ENCODE data around the gene YTHDF1. TPM values are rescaled to one million over a fixed set of nuclear protein-coding genes. Genes with fewer than 3 reads are reported as not detected.

Gene YTHDF1
- total and polyA plus RNA-seq, 7 experiments from 2014 or later: 27.5 to 52.1 (median 42.0) TPM

GRCh38 chr20:63189322-63189642 is 26.6 kb downstream of the YTHDF1 start:
- ATAC-seq (no peak), DNase-seq (no peak)
- CTCF ChIA-PET: no interaction called here
- Histone ChIP-seq H3K4me1 (ENCODE audit: control insufficient read depth in 2 of 2, insufficient read depth in 2 of 2, low read length in 2 of 2) (no peaks in the 10 kb centered on the region), H3K27me3 (ENCODE audit: control insufficient read depth in 2 of 2, insufficient read depth in 2 of 2, low read length in 2 of 2) (no peaks in the 10 kb centered on the region), H3K9me3 (ENCODE audit: control insufficient read depth in 2 of 3, low read length in 3 of 3) (no peaks in the 10 kb centered on the region), H3K36me3 (ENCODE audit: control insufficient read depth in 2 of 3, insufficient read depth in 3 of 3, low read length in 3 of 3) (no peaks in the 10 kb centered on the region), H3K4me3 (ENCODE audit: low read length) (no peak overlapping the region), H3K27ac (ENCODE audit: low read depth, low read length) (no peak overlapping the region)
- peaks cover 0 to 4% (median 0%) of the 10 kb centered on the region in 7 donors for H3K4me1 Mint-ChIP-seq
- intact Hi-C loops (cut with micrococcal nuclease): no loop called here
- no peaks in the 10 kb centered on the region for H3K27me3 Mint-ChIP-seq
- peaks cover 0 to 9% (median 0%) of the 10 kb centered on the region in 11 donors for H3K9me3 Mint-ChIP-seq
- H3K36me3 Mint-ChIP-seq: peaks cover 0 to 5% (median 0%) of the 10 kb centered on the region in 5 donors
- no peak overlapping the region for H3K27ac Mint-ChIP-seq
- POLR2A ChIA-PET: no interaction called here
- no peak overlapping the region for H3K4me3 Mint-ChIP-seq

GRCh38 chr20:63188641-63189321 is 27.1 kb downstream of the YTHDF1 start:
- no peaks in the 10 kb centered on the region for H3K27me3 ChIP-seq (ENCODE audit: control insufficient read depth in 2 of 2, insufficient read depth in 2 of 2, low read length in 2 of 2)
- H3K27ac ChIP-seq (ENCODE audit: low read depth, low read length): no peak overlapping the region
- Mint-ChIP-seq H3K36me3 (no peaks in the 10 kb centered on the region), H3K4me3 (no peak overlapping the region), H3K27ac (no peak overlapping the region), H3K27me3 (no peaks in the 10 kb centered on the region), H3K9me3 (peaks cover 0 to 9% (median 0%) of the 10 kb centered on the region in 11 donors), H3K4me1 (peaks cover 0 to 4% (median 0%) of the 10 kb centered on the region in 7 donors)
- no peaks in the 10 kb centered on the region for H3K9me3 ChIP-seq (ENCODE audit: control insufficient read depth in 2 of 3, low read length in 3 of 3)
- no peak for ATAC-seq
- ChIA-PET CTCF (no interaction called here), POLR2A (no interaction called here)
- no peak overlapping the region for H3K4me3 ChIP-seq (ENCODE audit: low read length)
- intact Hi-C loops (cut with micrococcal nuclease): no loop called here
- H3K36me3 ChIP-seq (ENCODE audit: control insufficient read depth in 2 of 3, insufficient read depth in 3 of 3, low read length in 3 of 3): no peaks in the 10 kb centered on the region
- DNase-seq: no peak
- no peaks in the 10 kb centered on the region for H3K4me1 ChIP-seq (ENCODE audit: control insufficient read depth in 2 of 2, insufficient read depth in 2 of 2, low read length in 2 of 2)

- POLR2A ChIA-PET: no interaction called here
- DNase-seq: no peak
- Mint-ChIP-seq H3K36me3 (no peaks in the 10 kb centered on the region), H3K4me3 (no peak overlapping the region), H3K9me3 (peaks cover 0 to 9% (median 0%) of the 10 kb centered on the region in 11 donors), H3K27me3 (no peaks in the 10 kb centered on the region), H3K27ac (no peak overlapping the region), H3K4me1 (peaks cover 0 to 4% (median 0%) of the 10 kb centered on the region in 7 donors)
- Histone ChIP-seq H3K4me3 (ENCODE audit: low read length) (no peak overlapping the region), H3K9me3 (ENCODE audit: control insufficient read depth in 2 of 3, low read length in 3 of 3) (no peaks in the 10 kb centered on the region), H3K27ac (ENCODE audit: low read depth, low read length) (no peak overlapping the region), H3K4me1 (ENCODE audit: control insufficient read depth in 2 of 2, insufficient read depth in 2 of 2, low read length in 2 of 2) (no peaks in the 10 kb centered on the region), H3K27me3 (ENCODE audit: control insufficient read depth in 2 of 2, insufficient read depth in 2 of 2, low read length in 2 of 2) (no peaks in the 10 kb centered on the region), H3K36me3 (ENCODE audit: control insufficient read depth in 2 of 3, insufficient read depth in 3 of 3, low read length in 3 of 3) (no peaks in the 10 kb centered on the region)
- ATAC-seq: no peak
- CTCF ChIA-PET: no interaction called here
- intact Hi-C loops (cut with micrococcal nuclease): no loop called here
Measured at GRCh38 chr20:63188159-63188442, 27.8 kb downstream of the YTHDF1 start.

GRCh38 chr20:63187338-63188158 is 28.4 kb downstream of the YTHDF1 start:
- ATAC-seq (no peak), DNase-seq (no peak)
- ChIA-PET POLR2A (no interaction called here), CTCF (no interaction called here)
- Histone ChIP-seq H3K4me1 (ENCODE audit: control insufficient read depth in 2 of 2, insufficient read depth in 2 of 2, low read length in 2 of 2) (no peaks in the 10 kb centered on the region), H3K4me3 (ENCODE audit: low read length) (no peak overlapping the region), H3K9me3 (ENCODE audit: control insufficient read depth in 2 of 3, low read length in 3 of 3) (no peaks in the 10 kb centered on the region), H3K27ac (ENCODE audit: low read depth, low read length) (no peak overlapping the region), H3K27me3 (ENCODE audit: control insufficient read depth in 2 of 2, insufficient read depth in 2 of 2, low read length in 2 of 2) (no peaks in the 10 kb centered on the region), H3K36me3 (ENCODE audit: control insufficient read depth in 2 of 3, insufficient read depth in 3 of 3, low read length in 3 of 3) (no peaks in the 10 kb centered on the region)
- Mint-ChIP-seq H3K4me3 (no peak overlapping the region), H3K9me3 (peaks cover 0 to 9% (median 0%) of the 10 kb centered on the region in 11 donors), H3K27ac (no peak overlapping the region), H3K36me3 (no peaks in the 10 kb centered on the region), H3K27me3 (peaks cover 0 to 2% (median 0%) of the 10 kb centered on the region in 5 donors), H3K4me1 (peaks cover 0 to 4% (median 0%) of the 10 kb centered on the region in 7 donors)
- intact Hi-C loops (cut with micrococcal nuclease): no loop called here

- intact Hi-C loops (cut with micrococcal nuclease): no loop called here
- H3K36me3 Mint-ChIP-seq: no peaks in the 10 kb centered on the region
- DNase-seq (no peak), ATAC-seq (no peak)
- peaks cover 0 to 9% (median 2%) of the 10 kb centered on the region in 5 donors for H3K27me3 Mint-ChIP-seq
- H3K4me3 ChIP-seq (ENCODE audit: low read length): no peak overlapping the region
- no peak overlapping the region for H3K27ac Mint-ChIP-seq
- CTCF ChIA-PET: no interaction called here
- H3K36me3 ChIP-seq (ENCODE audit: control insufficient read depth in 2 of 3, insufficient read depth in 3 of 3, low read length in 3 of 3): no peaks in the 10 kb centered on the region
- H3K4me1 Mint-ChIP-seq: peaks cover 0 to 4% (median 0%) of the 10 kb centered on the region in 7 donors
- no peak overlapping the region for H3K27ac ChIP-seq (ENCODE audit: low read depth, low read length)
- H3K9me3 Mint-ChIP-seq: peaks cover 0 to 9% (median 0%) of the 10 kb centered on the region in 11 donors
- no peaks in the 10 kb centered on the region for H3K4me1 ChIP-seq (ENCODE audit: control insufficient read depth in 2 of 2, insufficient read depth in 2 of 2, low read length in 2 of 2)
- POLR2A ChIA-PET: no interaction called here
- H3K9me3 ChIP-seq (ENCODE audit: control insufficient read depth in 2 of 3, low read length in 3 of 3): no peaks in the 10 kb centered on the region
- H3K4me3 Mint-ChIP-seq: no peak overlapping the region
- H3K27me3 ChIP-seq (ENCODE audit: control insufficient read depth in 2 of 2, insufficient read depth in 2 of 2, low read length in 2 of 2): no peaks in the 10 kb centered on the region
Measured at GRCh38 chr20:63186528-63187316, 29.2 kb downstream of the YTHDF1 start.

GRCh38 chr20:63186084-63186483 is 29.8 kb downstream of the YTHDF1 start:
- intact Hi-C loops (cut with micrococcal nuclease): no loop called here
- ChIA-PET POLR2A (no interaction called here), CTCF (no interaction called here)
- H3K9me3 ChIP-seq (ENCODE audit: control insufficient read depth in 2 of 3, low read length in 3 of 3): no peaks in the 10 kb centered on the region
- ATAC-seq (no peak), DNase-seq (no peak)
- no peaks in the 10 kb centered on the region for H3K36me3 Mint-ChIP-seq
- no peak overlapping the region for H3K4me3 Mint-ChIP-seq
- peaks cover 0 to 9% (median 0%) of the 10 kb centered on the region in 11 donors for H3K9me3 Mint-ChIP-seq
- H3K4me1 Mint-ChIP-seq: peaks cover 0 to 4% (median 0%) of the 10 kb centered on the region in 7 donors
- no peak overlapping the region for H3K27ac Mint-ChIP-seq
- no peak overlapping the region for H3K4me3 ChIP-seq (ENCODE audit: low read length)
- H3K27me3 ChIP-seq (ENCODE audit: control insufficient read depth in 2 of 2, insufficient read depth in 2 of 2, low read length in 2 of 2): no peaks in the 10 kb centered on the region
- peaks cover 0 to 11% (median 6%) of the 10 kb centered on the region in 5 donors for H3K27me3 Mint-ChIP-seq
- H3K4me1 ChIP-seq (ENCODE audit: control insufficient read depth in 2 of 2, insufficient read depth in 2 of 2, low read length in 2 of 2): no peaks in the 10 kb centered on the region
- no peak overlapping the region for H3K27ac ChIP-seq (ENCODE audit: low read depth, low read length)
- no peaks in the 10 kb centered on the region for H3K36me3 ChIP-seq (ENCODE audit: control insufficient read depth in 2 of 3, insufficient read depth in 3 of 3, low read length in 3 of 3)
